ENCODE results near the gene DCAF10. TPM values are rescaled to one million over a fixed set of nuclear protein-coding genes. Genes with fewer than 3 reads are reported as not detected.

The DCAF10 gene
- total RNA-seq, 1 experiment from 2014 or later, result 24.0 TPM

DNA sequence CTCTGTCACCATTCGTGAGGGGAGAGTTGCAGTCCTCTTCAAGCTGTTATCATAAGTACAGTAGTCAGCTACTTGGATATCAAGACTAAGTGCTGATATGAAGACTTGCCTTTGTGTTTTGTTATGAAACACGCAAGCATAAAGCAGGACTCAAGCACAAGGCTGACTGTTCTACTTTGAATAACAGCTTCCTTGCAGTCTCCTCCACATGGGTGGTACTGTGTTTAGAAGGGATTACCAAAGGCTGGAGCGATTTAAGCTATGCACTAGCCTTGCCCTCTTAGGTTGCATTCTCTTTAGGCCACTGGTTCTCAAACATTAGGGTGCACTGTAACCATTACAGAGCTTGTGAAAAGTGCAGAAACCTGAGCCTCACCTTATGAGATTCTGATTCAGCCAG is 61.9 kb downstream of the DCAF10 start:
- Histone ChIP-seq H3K27me3 (replicated peaks; ENCODE audit: insufficient read depth, low read depth, low read length, poor library complexity) (no peaks in the 10 kb centered on the region), H3K4me1 (ENCODE audit: insufficient read depth, low read length, poor library complexity, severe bottlenecking) (no peaks in the 10 kb centered on the region), H3K27ac (ENCODE audit: low read depth, low read length, poor library complexity, severe bottlenecking) (no peak overlapping the region), H3K9me3 (ENCODE audit: low read depth, low read length, poor library complexity, severe bottlenecking) (no peaks in the 10 kb centered on the region), H3K36me3 (ENCODE audit: insufficient read depth, low read length, poor library complexity, severe bottlenecking) (peaks cover 24% of the 10 kb centered on the region), H3K4me3 (ENCODE audit: low read depth, low read length, poor library complexity, severe bottlenecking) (no peak overlapping the region)
- POLR2A ChIA-PET (ENCODE audit: low non-redundant PET), result no interaction called here
- intact Hi-C loops (cut with micrococcal nuclease; ENCODE audit: unreplicated experiment), result no loop called here
- TF ChIP-seq EZH2 (IDR thresholded peaks at IDR 0.05; ENCODE audit: borderline replicate concordance, low read depth, low read length, poor library complexity, severe bottlenecking), result no peak
- TF ChIP-seq, protein P1, sequence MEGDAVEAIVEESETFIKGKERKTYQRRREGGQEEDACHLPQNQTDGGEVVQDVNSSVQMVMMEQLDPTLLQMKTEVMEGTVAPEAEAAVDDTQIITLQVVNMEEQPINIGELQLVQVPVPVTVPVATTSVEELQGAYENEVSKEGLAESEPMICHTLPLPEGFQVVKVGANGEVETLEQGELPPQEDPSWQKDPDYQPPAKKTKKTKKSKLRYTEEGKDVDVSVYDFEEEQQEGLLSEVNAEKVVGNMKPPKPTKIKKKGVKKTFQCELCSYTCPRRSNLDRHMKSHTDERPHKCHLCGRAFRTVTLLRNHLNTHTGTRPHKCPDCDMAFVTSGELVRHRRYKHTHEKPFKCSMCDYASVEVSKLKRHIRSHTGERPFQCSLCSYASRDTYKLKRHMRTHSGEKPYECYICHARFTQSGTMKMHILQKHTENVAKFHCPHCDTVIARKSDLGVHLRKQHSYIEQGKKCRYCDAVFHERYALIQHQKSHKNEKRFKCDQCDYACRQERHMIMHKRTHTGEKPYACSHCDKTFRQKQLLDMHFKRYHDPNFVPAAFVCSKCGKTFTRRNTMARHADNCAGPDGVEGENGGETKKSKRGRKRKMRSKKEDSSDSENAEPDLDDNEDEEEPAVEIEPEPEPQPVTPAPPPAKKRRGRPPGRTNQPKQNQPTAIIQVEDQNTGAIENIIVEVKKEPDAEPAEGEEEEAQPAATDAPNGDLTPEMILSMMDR (conservative IDR thresholded peaks at IDR 0.05; ENCODE audit: low read depth, low read length), result no peak
- DNase-seq (ENCODE audit: low spot score), result no peak
- BruUV-seq (replicated peaks), result no TSS peak
- CTCF ChIA-PET, result no interaction called here

DNA sequence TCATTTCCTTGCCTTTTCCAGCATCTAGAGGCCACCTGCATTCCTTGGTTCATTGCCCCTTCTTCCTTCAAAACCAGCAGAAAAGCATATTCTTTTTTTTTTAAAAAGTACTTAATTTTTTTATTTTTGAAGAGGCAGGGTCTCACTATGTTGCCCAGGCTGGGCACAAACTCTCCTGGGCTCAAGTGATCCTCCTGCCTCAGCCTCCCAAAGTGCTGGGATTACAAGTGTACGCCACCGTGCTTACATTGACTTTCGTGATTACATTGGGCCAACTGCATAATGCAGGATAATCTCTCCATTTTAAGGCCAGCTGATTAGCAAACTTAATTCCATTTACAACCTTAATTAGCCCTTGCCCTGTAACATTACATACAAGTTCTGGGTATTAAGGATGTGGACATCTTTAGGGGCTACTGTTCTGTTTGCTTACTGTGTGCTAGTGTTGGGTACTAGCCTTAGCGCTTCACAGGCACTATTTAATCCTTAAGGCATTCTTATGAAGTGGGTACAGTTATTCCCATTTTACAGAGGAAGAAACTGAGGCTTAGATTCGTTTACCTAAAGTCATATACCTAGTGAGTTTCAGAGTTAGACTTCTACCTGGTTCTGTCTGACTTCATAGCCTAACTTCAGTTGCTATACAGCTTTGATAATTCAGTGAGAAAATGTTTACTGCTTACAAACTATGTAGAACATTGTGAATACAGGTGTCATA is 69.6 kb downstream of the DCAF10 start:
- ChIA-PET POLR2A (ENCODE audit: low non-redundant PET) (no interaction called here), CTCF (no interaction called here)
- intact Hi-C loops (cut with micrococcal nuclease; ENCODE audit: unreplicated experiment), result no loop called here
- H3K4me3 ChIP-seq (ENCODE audit: low read depth, low read length, poor library complexity, severe bottlenecking), result no peak overlapping the region
- DNase-seq (ENCODE audit: low spot score), result no peak
- TF ChIP-seq, protein P1 (conservative IDR thresholded peaks at IDR 0.05; ENCODE audit: low read depth, low read length), result no peak
- TF ChIP-seq EZH2 (IDR thresholded peaks at IDR 0.05; ENCODE audit: borderline replicate concordance, low read depth, low read length, poor library complexity, severe bottlenecking), result no peak
- BruUV-seq (replicated peaks), result no TSS peak
- H3K27ac ChIP-seq (ENCODE audit: low read depth, low read length, poor library complexity, severe bottlenecking), result no peak overlapping the region
- H3K36me3 ChIP-seq (ENCODE audit: insufficient read depth, low read length, poor library complexity, severe bottlenecking), result no peaks in the 10 kb centered on the region
- H3K9me3 ChIP-seq (ENCODE audit: low read depth, low read length, poor library complexity, severe bottlenecking), result no peaks in the 10 kb centered on the region
- H3K4me1 ChIP-seq (ENCODE audit: insufficient read depth, low read length, poor library complexity, severe bottlenecking), result no peaks in the 10 kb centered on the region
- no peaks in the 10 kb centered on the region for H3K27me3 ChIP-seq (replicated peaks; ENCODE audit: insufficient read depth, low read depth, low read length, poor library complexity)

DNA sequence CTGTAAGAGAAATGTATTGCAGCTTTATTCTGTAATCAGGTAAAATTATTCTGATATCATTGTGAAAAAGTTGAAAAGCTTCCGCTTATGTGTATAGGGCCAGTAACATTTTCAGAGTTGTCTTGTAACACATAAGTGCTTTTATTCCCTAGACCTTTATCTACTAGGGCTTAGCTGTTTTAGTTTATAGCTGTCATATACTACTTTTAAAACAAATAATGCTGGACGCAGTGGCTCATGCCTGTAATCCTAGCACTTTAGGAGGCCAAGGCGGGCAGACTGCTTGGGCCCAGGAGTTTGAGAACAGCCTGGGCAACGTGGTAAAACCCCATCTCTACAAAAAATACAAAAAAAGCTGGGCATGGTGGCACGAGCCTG is 70.2 kb downstream of the DCAF10 start:
- CTCF ChIA-PET, result no interaction called here
- Histone ChIP-seq H3K4me1 (ENCODE audit: insufficient read depth, low read length, poor library complexity, severe bottlenecking) (no peaks in the 10 kb centered on the region), H3K4me3 (ENCODE audit: low read depth, low read length, poor library complexity, severe bottlenecking) (no peak overlapping the region), H3K9me3 (ENCODE audit: low read depth, low read length, poor library complexity, severe bottlenecking) (no peaks in the 10 kb centered on the region), H3K36me3 (ENCODE audit: insufficient read depth, low read length, poor library complexity, severe bottlenecking) (no peaks in the 10 kb centered on the region), H3K27ac (ENCODE audit: low read depth, low read length, poor library complexity, severe bottlenecking) (no peak overlapping the region), H3K27me3 (replicated peaks; ENCODE audit: insufficient read depth, low read depth, low read length, poor library complexity) (no peaks in the 10 kb centered on the region)
- DNase-seq (ENCODE audit: low spot score), result no peak
- POLR2A ChIA-PET (ENCODE audit: low non-redundant PET), result no interaction called here
- no peak for TF ChIP-seq EZH2 (IDR thresholded peaks at IDR 0.05; ENCODE audit: borderline replicate concordance, low read depth, low read length, poor library complexity, severe bottlenecking)
- TF ChIP-seq, protein P1 (conservative IDR thresholded peaks at IDR 0.05; ENCODE audit: low read depth, low read length), result no peak
- intact Hi-C loops (cut with micrococcal nuclease; ENCODE audit: unreplicated experiment), result no loop called here
- BruUV-seq (replicated peaks), result no TSS peak
